ENCODE results near the gene ITLN1.

Gene ITLN1

DNA sequence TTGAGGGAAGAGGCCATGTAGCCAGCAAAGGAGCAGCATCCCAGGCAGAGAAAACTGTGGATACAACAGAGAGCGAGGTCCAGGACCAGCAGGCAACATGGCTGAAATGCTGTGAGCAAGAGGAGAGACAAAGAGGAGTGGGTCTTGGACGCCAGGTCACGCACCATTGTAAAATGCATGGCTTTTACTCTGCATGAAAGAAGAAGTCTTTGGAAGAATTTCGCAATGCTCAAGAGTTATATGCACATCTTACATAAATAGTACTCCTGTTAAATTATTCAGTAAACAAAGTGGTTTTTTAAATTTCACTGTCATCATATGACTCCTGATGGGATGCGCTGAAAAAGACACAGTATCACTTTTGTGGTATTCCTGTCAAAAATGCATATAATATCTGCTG is 25.8 kb downstream of the ITLN1 start:
- no peak overlapping the region for H3K4me3 ChIP-seq (ENCODE audit: insufficient read depth, low read depth, low read length)
- no peaks in the 10 kb centered on the region for H3K9me3 ChIP-seq (ENCODE audit: control insufficient read depth, low read length)
- WGBS, 2 experiments: 92 to 94% methylated on average over 4 to 5 of the region's 5 CpGs
- H3K27me3 ChIP-seq (ENCODE audit: control insufficient read depth, insufficient read depth, low read length, poor library complexity, severe bottlenecking): no peaks in the 10 kb centered on the region
- H3K36me3 ChIP-seq (ENCODE audit: control insufficient read depth, insufficient read depth, low read length): no peaks in the 10 kb centered on the region
- H3K4me1 ChIP-seq (ENCODE audit: control insufficient read depth, insufficient read depth, low read length): no peaks in the 10 kb centered on the region
- no peak overlapping the region for H3K27ac ChIP-seq (ENCODE audit: insufficient read depth, low read depth, low read length, poor library complexity, severe bottlenecking)

DNA sequence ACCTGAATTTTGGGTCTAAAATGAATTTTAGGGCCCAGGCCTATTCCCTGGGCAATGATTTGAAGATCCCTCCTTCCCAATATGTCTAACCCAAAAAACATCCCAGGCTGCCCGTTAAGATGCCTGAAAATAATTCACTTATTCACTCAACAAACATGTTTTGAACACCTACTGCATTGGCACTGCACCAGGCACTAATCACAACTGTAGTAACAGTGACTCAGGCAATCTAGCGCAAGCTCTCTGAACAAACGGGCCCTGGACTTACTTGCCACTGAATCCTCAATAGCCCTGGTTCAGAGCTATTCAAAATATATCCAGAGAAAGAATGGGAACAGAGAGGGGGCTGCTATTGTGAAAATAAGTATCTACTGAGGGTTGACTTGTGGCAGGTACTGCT is 26.5 kb downstream of the ITLN1 start:
- H3K27me3 ChIP-seq (ENCODE audit: control insufficient read depth, insufficient read depth, low read length, poor library complexity, severe bottlenecking): no peaks in the 10 kb centered on the region
- no peak overlapping the region for H3K27ac ChIP-seq (ENCODE audit: insufficient read depth, low read depth, low read length, poor library complexity, severe bottlenecking)
- no peaks in the 10 kb centered on the region for H3K4me1 ChIP-seq (ENCODE audit: control insufficient read depth, insufficient read depth, low read length)
- H3K9me3 ChIP-seq (ENCODE audit: control insufficient read depth, low read length): no peaks in the 10 kb centered on the region
- no peaks in the 10 kb centered on the region for H3K36me3 ChIP-seq (ENCODE audit: control insufficient read depth, insufficient read depth, low read length)
- no peak overlapping the region for H3K4me3 ChIP-seq (ENCODE audit: insufficient read depth, low read depth, low read length)
- WGBS, 2 experiments: 94 to 96% methylated on average over 3 of the region's 3 CpGs

DNA sequence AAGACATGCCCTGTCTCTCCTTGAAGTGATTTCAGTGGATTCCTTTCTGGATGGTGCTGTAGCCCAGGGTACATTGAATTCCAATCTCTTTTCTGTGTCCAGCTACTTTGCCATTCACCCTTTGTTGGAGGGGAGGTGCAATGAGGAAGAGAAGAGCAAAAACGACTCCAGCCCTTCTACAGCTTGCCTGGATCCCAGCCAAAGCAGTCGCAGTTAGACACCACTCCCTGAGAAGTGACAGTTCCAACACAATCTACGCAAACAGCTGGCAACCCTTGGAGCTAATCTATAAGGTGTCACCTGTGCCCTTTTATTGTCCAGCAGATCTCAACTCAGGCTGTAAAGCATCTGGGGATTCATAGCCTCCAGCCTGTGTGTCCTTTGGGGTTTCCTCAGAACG is 26.9 kb downstream of the ITLN1 start:
- Histone ChIP-seq H3K4me1 (ENCODE audit: control insufficient read depth, insufficient read depth, low read length) (no peaks in the 10 kb centered on the region), H3K9me3 (ENCODE audit: control insufficient read depth, low read length) (no peaks in the 10 kb centered on the region), H3K27me3 (ENCODE audit: control insufficient read depth, insufficient read depth, low read length, poor library complexity, severe bottlenecking) (no peaks in the 10 kb centered on the region), H3K36me3 (ENCODE audit: control insufficient read depth, insufficient read depth, low read length) (no peaks in the 10 kb centered on the region), H3K4me3 (ENCODE audit: insufficient read depth, low read depth, low read length) (no peak overlapping the region), H3K27ac (ENCODE audit: insufficient read depth, low read depth, low read length, poor library complexity, severe bottlenecking) (no peak overlapping the region)
- WGBS, 2 experiments: 40 to 41% methylated on average over 4 of the region's 4 CpGs

DNA sequence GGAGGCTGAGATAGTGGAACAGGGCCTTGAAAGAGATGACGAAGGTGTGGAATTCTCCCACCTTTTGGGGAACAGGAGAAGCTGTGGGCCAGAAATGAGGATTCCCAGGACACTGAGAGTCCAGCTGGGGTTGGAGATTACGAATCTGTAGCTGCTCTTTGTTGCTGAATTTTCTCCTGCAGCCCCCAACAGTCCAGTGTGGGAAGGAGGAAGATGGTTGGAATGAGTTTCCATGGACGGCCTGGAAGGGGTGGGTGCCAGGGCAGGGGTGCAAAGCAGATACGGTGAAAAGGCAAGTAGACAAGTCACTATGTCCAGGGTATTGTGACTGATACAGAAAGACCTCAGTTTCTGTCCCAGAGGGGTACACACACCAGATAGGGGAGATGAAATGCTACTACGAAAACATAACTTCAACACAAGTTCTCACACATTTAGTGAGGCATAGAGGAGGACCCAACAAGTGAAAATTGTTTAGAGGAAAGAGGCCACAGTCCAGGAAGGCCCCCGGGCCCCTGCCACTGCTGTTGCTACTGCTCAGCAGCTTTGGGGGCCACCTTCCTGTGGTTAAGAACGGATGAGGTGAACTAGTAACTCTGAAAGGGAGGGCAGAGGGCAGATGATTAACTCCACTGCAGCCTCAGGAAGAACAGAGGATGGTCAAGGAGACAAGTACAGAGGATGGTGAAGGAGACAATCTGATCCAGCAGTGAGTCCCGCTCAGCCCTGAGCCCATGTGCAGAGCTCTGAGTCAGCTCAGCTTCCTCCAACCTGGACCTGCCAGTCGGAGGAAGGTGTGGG is 29.6 kb downstream of the ITLN1 start:
- H3K27me3 ChIP-seq (ENCODE audit: control insufficient read depth, insufficient read depth, low read length, poor library complexity, severe bottlenecking): no peaks in the 10 kb centered on the region
- no peak overlapping the region for H3K4me3 ChIP-seq (ENCODE audit: insufficient read depth, low read depth, low read length)
- H3K4me1 ChIP-seq (ENCODE audit: control insufficient read depth, insufficient read depth, low read length): no peaks in the 10 kb centered on the region
- no peaks in the 10 kb centered on the region for H3K9me3 ChIP-seq (ENCODE audit: control insufficient read depth, low read length)
- no peak overlapping the region for H3K27ac ChIP-seq (ENCODE audit: insufficient read depth, low read depth, low read length, poor library complexity, severe bottlenecking)
- H3K36me3 ChIP-seq (ENCODE audit: control insufficient read depth, insufficient read depth, low read length): no peaks in the 10 kb centered on the region
- WGBS, 2 experiments: 80 to 81% methylated on average over 9 of the region's 9 CpGs

DNA sequence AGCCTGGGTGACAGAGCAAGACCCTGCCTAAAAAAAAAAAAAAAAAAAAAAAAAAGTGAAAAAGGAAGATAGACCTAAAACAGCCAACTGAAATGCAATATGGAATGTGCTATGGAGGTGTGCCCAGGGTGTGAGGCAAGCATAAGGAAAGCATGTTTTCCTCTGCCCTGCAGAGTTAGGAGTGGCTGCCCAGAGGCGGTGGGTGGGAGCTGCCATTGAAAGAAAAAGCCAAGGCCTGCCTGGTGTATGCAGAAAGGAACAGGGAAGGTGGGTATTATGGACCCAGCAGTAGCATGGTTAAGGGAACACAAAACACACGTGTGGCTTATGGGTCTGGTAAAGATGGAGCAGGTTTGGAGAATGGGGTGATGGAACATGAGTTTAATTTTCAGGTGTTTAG is 31.2 kb downstream of the ITLN1 start:
- no peaks in the 10 kb centered on the region for H3K4me1 ChIP-seq (ENCODE audit: control insufficient read depth, insufficient read depth, low read length)
- no peaks in the 10 kb centered on the region for H3K9me3 ChIP-seq (ENCODE audit: control insufficient read depth, low read length)
- H3K27me3 ChIP-seq (ENCODE audit: control insufficient read depth, insufficient read depth, low read length, poor library complexity, severe bottlenecking): no peaks in the 10 kb centered on the region
- WGBS, 2 experiments: 91 to 93% methylated on average over 2 of the region's 2 CpGs
- H3K36me3 ChIP-seq (ENCODE audit: control insufficient read depth, insufficient read depth, low read length): no peaks in the 10 kb centered on the region
- H3K27ac ChIP-seq (ENCODE audit: insufficient read depth, low read depth, low read length, poor library complexity, severe bottlenecking): no peak overlapping the region
- H3K4me3 ChIP-seq (ENCODE audit: insufficient read depth, low read depth, low read length): no peak overlapping the region

DNA sequence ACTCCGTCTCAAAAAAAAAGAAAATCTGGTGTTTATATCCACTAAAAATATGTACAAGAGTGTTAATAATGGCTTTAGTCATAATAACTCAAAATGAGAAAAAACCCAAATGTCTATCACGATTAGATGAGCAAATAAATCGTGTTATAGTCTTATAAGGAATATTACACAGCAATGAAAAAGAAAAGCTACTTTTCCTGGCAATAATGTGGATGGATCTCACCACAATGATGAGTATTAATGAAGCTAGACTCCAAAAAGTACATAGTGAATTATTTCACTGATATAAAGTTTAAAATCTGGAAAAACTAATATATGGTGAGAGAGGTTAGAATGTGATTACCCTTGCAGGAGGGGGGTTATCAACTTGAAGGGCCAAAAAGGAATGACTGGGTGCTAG is 32.0 kb downstream of the ITLN1 start:
- H3K27ac ChIP-seq (ENCODE audit: insufficient read depth, low read depth, low read length, poor library complexity, severe bottlenecking): no peak overlapping the region
- no peaks in the 10 kb centered on the region for H3K27me3 ChIP-seq (ENCODE audit: control insufficient read depth, insufficient read depth, low read length, poor library complexity, severe bottlenecking)
- 86% methylated on average over 3 of the region's 3 CpGs; no CpG with 5 or more reads in 1 of the 2 experiments for WGBS, 2 experiments
- H3K4me1 ChIP-seq (ENCODE audit: control insufficient read depth, insufficient read depth, low read length): no peaks in the 10 kb centered on the region
- no peak overlapping the region for H3K4me3 ChIP-seq (ENCODE audit: insufficient read depth, low read depth, low read length)
- no peaks in the 10 kb centered on the region for H3K9me3 ChIP-seq (ENCODE audit: control insufficient read depth, low read length)
- H3K36me3 ChIP-seq (ENCODE audit: control insufficient read depth, insufficient read depth, low read length): no peaks in the 10 kb centered on the region

DNA sequence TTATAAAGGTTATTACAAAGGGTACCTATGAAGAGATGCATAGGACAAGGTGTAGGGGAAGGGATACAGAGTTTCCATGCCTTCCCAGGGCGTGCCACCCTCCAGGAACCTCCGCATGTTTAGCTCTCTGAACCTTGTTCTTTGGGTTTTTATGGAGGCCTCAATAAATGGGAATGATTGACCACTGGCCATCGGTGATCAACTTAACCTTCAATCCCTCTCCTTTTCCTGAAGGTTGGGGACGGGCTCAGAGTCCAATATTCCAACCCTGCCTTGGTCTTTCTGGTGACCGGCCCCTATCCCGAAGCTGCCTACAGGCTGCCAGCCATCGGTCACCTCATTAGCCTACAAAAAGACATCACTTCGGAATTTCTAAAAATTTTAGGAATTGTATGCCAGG is 34.0 kb downstream of the ITLN1 start:
- Histone ChIP-seq H3K4me1 (ENCODE audit: control insufficient read depth, insufficient read depth, low read length) (no peaks in the 10 kb centered on the region), H3K27me3 (ENCODE audit: control insufficient read depth, insufficient read depth, low read length, poor library complexity, severe bottlenecking) (no peaks in the 10 kb centered on the region), H3K27ac (ENCODE audit: insufficient read depth, low read depth, low read length, poor library complexity, severe bottlenecking) (no peak overlapping the region), H3K4me3 (ENCODE audit: insufficient read depth, low read depth, low read length) (no peak overlapping the region), H3K36me3 (ENCODE audit: control insufficient read depth, insufficient read depth, low read length) (no peaks in the 10 kb centered on the region), H3K9me3 (ENCODE audit: control insufficient read depth, low read length) (no peaks in the 10 kb centered on the region)
- 94 to 95% methylated on average over 6 to 8 of the region's 8 CpGs for WGBS, 2 experiments

DNA sequence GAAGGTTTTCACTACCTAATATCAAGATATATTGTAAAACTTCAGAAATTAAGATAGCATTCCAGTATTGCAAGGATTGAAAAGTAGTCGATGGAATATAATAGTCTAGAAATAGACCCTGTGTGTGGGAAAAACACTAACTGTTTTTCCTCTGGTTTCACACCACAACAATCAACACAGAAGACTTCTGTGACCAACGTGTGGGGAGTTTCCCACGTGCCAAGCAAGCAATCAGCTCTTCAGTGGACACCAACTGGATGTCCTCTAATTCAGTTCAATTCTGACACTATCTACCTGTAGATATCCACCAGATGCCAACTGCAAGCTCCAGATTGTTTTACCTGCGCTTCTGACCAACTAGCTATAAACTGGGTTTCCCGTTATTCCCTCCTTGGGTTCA is 34.4 kb downstream of the ITLN1 start:
- H3K9me3 ChIP-seq (ENCODE audit: control insufficient read depth, low read length): no peaks in the 10 kb centered on the region
- no peak overlapping the region for H3K27ac ChIP-seq (ENCODE audit: insufficient read depth, low read depth, low read length, poor library complexity, severe bottlenecking)
- WGBS, 2 experiments: 86 to 94% methylated on average over 4 to 5 of the region's 5 CpGs
- H3K36me3 ChIP-seq (ENCODE audit: control insufficient read depth, insufficient read depth, low read length): no peaks in the 10 kb centered on the region
- H3K27me3 ChIP-seq (ENCODE audit: control insufficient read depth, insufficient read depth, low read length, poor library complexity, severe bottlenecking): no peaks in the 10 kb centered on the region
- H3K4me3 ChIP-seq (ENCODE audit: insufficient read depth, low read depth, low read length): no peak overlapping the region
- H3K4me1 ChIP-seq (ENCODE audit: control insufficient read depth, insufficient read depth, low read length): no peaks in the 10 kb centered on the region

DNA sequence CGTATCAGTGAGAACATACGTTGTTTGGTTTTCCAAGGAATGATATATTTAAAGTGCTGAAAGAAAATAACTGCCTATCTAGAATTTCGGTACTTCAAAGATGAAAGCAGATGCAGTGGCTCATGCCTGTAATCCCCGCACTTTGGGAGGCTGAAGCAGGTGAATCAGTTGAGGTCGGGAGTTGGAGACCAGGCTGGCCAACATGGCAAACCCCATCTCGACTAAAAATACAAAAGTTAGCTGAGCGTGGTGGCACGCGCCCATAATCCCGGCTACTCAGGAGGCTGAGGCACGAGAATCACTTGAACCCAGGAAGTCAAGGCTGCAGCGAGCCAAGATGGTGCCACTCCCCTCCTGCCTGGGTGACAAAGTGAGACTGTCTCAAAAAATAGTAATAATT is 38.7 kb downstream of the ITLN1 start:
- WGBS, 2 experiments: 92 to 95% methylated on average over 12 of the region's 12 CpGs
- no peak overlapping the region for H3K27ac ChIP-seq (ENCODE audit: insufficient read depth, low read depth, low read length, poor library complexity, severe bottlenecking)
- H3K27me3 ChIP-seq (ENCODE audit: control insufficient read depth, insufficient read depth, low read length, poor library complexity, severe bottlenecking): no peaks in the 10 kb centered on the region
- H3K9me3 ChIP-seq (ENCODE audit: control insufficient read depth, low read length): no peaks in the 10 kb centered on the region
- H3K4me1 ChIP-seq (ENCODE audit: control insufficient read depth, insufficient read depth, low read length): no peaks in the 10 kb centered on the region
- no peak overlapping the region for H3K4me3 ChIP-seq (ENCODE audit: insufficient read depth, low read depth, low read length)
- no peaks in the 10 kb centered on the region for H3K36me3 ChIP-seq (ENCODE audit: control insufficient read depth, insufficient read depth, low read length)

DNA sequence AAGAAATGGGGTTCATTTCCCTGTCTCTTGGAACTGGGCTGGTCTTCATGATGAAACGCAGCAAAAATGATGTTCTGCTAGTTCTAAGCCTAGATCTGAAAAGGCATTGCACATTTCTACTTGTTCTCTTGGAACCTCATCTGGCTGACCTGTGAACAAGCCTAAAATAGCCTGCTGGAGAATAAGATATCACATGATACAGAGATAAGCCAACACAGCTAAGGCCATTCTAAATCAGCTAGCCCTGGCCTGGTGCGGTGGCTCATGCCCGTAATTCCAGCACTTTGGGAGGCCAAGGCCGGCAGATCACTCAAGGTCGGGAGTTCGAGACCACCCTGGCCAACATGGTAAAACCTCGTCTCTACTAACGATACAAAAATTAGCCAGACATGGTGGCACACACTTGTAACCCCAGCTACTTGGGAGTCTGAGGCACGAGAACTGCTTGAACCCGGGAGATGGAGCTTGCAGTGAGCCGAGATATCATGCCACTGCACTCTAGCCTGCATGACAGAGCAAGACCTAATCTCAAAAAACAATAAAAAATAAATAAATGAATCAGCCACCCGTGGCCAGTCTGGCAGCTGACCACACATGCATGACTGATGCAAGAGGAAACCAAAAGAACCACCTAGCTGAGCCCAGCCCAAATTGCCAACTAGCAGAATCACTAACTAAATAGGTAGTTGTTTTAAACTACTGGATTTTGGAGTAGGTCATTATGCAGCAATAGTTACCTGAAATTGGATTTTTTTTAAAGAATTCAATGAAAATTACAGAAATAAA is 40.3 kb downstream of the ITLN1 start:
- Histone ChIP-seq H3K36me3 (ENCODE audit: control insufficient read depth, insufficient read depth, low read length) (no peaks in the 10 kb centered on the region), H3K27me3 (ENCODE audit: control insufficient read depth, insufficient read depth, low read length, poor library complexity, severe bottlenecking) (no peaks in the 10 kb centered on the region), H3K4me1 (ENCODE audit: control insufficient read depth, insufficient read depth, low read length) (no peaks in the 10 kb centered on the region), H3K9me3 (ENCODE audit: control insufficient read depth, low read length) (no peaks in the 10 kb centered on the region), H3K27ac (ENCODE audit: insufficient read depth, low read depth, low read length, poor library complexity, severe bottlenecking) (no peak overlapping the region), H3K4me3 (ENCODE audit: insufficient read depth, low read depth, low read length) (no peak overlapping the region)
- 85 to 91% methylated on average over 12 of the region's 12 CpGs for whole genome bisulfite sequencing, 2 experiments

All from ectodermal cell (in vitro differentiated cells).